H1 (cell line): ENCODE measurements around the gene HOXC11. TPM values are rescaled to one million over a fixed set of nuclear protein-coding genes. Genes with fewer than 3 reads are reported as not detected.

Source experiments
- TAF1 ChIP-seq: IDR thresholded peaks from 2 replicates; pipeline ENCODE4 v1.6.1; 2011; ENCODE audit warnings: mild to moderate bottlenecking, low read depth, low read length
- TAF7 ChIP-seq: optimal IDR thresholded peaks from 2 replicates; pipeline ENCODE3; 2011; ENCODE audit warnings: low read depth, mild to moderate bottlenecking, inconsistent platforms, low read length, moderate library complexity, borderline replicate concordance
- polyA plus RNA-seq, 7 experiments: library from polyadenylated mRNA; depleted of rRNA in 3 of 7; stranded (reverse) in 5 of 7; unstranded in 2 of 7; fragments of >200 nt in 5 of 7; fragments of 200-250 nt in 2 of 7; gene quantifications; 1 replicate in 5 of 7; 2 replicates in 1 of 7; 4 replicates in 1 of 7; pipeline versions ENCODE4 v1.2.1 to v1.2.3, GENCODE V29; 2011 to 2013; ENCODE audit warnings: missing spikeins in 2 of 7, mixed read lengths in 2 of 7
- total RNA-seq: library from RNA; stranded (reverse); fragmentation: NEBNext Ultra II Directional; extraction: Animal tissue kit (Norgen Biotek cat#: 25700); gene quantifications from 2 replicates; pipeline ENCODE4 v1.2.1, GENCODE V29; 2021

The HOXC11 gene
- total and polyA plus RNA-seq, 2 of the 8 experiments (the other 6 are each of a cell fraction or from before 2014, with no cell fraction given): not detected

- TF ChIP-seq TAF7 (no peak), TAF1 (no peak)
These were observed 18.3 kb upstream of the HOXC11 start, which contains the start of gene HOXC12 (continued) for GRCh38 chr12:53954694-53955035.
